ENCODE data around the gene OSMR.

Gene OSMR

DNA sequence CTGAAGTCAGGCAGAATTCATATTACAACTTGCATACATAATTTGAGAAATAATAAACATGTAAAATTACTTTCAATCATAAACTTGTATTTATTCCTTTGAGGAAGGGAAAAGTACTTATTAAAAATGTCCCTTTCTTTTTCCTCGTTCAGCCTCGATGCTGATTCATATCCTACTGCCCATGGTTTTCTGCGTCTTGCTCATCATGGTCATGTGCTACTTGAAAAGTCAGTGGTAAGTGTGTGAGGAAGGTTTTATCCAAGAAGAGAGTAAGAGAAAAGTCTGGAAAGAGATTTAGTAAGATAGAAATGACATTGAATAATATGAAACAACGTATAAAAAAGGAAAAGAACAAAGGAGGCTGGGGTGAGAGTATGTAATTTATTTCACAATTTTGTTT is 85.9 kb downstream of the OSMR start:
- no peak for DNase-seq

DNA sequence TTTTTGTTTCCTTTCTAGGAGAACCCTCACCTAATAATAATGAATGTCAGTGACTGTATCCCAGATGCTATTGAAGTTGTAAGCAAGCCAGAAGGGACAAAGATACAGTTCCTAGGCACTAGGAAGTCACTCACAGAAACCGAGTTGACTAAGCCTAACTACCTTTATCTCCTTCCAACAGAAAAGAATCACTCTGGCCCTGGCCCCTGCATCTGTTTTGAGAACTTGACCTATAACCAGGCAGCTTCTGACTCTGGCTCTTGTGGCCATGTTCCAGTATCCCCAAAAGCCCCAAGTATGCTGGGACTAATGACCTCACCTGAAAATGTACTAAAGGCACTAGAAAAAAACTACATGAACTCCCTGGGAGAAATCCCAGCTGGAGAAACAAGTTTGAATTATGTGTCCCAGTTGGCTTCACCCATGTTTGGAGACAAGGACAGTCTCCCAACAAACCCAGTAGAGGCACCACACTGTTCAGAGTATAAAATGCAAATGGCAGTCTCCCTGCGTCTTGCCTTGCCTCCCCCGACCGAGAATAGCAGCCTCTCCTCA is 87.1 kb downstream of the OSMR start:
- DNase-seq: no peak

DNA sequence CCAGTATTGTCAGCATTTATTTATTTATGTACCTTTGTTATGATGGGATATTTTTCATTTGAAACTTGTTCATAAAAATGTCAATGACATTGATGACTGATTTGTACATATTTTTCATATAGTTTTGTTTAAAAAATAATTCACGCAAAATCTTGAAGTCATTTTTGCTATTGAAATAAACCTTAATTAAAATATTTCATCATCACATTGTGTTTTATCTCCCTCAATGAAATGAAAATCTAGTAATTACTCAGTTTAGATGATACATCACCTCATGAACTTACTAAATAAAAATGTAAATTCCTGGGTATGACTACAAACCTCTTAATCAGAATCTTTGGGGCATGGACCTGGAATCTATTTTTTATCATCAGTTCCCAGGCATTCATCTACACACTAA is 89.6 kb downstream of the OSMR start:
- DNase-seq: no peak

DNA sequence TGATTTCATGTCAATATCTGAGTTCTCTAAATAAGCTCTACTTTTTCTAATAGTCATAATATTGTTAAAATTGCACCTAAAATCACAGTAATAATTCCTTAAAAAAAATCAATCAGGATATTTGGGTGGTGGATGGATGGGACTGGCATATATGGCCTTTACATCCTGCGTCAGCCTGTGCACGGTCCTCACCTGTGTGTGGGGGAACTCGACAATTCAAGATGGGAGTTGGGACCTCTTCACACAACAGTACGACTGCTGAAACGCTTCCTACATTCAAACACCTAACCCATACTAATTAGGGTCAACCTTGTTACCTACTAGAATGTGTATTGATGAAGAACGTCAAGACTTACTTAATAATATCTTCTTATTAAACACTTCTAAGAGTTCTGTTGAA is 90.5 kb downstream of the OSMR start:
- no peak for DNase-seq

DNA sequence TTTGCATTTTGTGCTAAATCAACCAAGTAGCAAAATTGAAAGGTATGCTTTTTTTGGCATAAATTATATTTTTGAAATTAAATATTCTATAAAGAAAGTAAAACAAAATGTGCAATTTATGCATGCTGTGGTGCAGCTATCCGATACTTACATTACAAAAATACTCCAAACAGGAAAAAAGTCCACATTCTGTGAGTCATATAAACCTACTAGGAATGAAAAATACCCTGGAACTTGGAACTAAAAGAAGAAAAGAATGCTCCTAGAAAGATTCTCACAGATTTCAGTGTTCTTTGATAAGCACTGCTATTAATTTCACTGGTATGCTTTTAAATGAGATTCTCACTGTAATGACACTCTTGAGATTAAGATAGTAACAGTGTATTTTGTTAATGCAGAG is 92.6 kb downstream of the OSMR start:
- no peak for DNase-seq

DNA sequence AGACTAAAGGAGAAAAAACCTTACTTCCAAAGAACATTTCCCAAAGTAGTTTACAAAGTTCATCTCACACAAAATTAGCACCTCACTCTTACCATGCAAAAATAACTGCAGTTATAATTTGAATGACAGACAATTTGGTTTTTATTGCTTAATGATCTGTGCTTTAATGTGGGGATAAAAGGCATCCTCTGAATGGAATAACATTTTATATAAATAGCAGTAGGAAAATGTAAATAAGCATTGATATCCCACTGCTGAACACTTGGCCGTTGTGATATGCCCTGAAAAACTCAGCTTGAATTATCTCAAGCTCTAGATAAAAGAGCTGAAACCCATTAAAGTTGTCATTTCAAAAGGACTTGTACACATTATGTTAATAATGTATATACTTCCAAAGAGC is 93.2 kb downstream of the OSMR start:
- no peak for DNase-seq

DNA sequence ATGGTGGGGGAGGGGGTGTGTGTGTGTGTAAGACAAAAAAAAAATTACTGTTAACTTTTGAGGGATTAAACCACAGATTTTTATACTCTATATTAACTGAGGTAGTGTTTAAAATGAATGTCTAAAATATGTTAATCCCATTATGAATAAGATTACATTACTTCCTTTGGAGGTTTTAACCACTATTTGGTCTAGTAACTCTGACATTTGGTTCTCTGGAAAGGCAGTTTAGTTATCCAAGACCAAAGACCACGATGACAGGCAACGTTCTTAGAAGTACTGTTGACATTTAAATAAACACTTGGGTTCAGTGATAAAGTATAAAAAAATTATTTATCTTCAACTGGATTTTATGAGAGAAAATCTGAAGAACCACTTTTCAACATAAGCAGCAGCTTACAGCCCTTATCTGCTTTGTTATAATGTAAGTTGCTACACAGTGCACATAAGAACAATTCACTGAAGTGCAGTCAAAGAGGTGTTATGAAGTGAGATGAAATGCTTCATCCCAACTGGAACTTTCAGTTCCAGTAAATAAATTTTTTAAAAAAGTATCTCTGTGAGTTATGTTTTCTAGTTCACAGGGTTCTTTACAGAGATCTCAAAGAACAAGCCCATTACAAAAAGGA is 94.5 kb downstream of the OSMR start:
- no peak for DNase-seq

DNA sequence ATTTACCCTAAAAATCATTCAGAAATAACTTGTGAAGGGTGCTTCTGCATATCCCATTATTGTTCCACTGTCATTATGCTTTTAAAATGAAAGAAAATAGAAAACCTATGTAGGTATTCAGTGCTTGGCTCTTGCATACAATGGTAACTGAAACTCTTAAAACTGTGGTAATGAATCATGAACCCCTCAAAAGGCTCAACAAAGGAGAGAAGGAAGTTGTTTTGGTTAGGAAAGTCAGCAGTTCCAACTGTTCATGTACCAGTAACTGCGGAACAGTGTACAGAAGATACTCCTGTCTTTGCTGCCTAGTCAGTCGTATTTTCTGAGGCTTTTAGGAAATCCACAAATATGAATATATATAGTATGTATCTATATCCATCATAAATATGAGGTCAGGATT is 96.1 kb downstream of the OSMR start:
- DNase-seq: no peak

DNA sequence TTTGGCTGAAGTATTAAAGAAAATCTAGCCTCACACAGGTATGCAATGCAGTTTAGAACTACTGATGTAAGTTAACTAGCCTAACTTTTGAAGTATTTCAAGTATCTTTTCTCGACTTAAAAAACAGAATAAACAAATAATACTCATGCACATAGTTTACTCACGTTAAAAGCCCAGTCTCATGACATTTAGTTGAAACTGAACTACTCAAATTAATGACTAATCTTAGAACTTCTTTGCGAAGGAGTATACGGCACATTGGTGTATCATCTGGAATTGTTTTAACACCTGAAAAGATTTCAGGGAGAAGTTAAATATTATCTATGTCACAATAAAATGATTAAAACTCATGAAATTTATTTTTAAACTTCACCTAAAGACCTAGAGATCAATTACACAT is 98.5 kb downstream of the OSMR start:
- DNase-seq: no peak

DNA sequence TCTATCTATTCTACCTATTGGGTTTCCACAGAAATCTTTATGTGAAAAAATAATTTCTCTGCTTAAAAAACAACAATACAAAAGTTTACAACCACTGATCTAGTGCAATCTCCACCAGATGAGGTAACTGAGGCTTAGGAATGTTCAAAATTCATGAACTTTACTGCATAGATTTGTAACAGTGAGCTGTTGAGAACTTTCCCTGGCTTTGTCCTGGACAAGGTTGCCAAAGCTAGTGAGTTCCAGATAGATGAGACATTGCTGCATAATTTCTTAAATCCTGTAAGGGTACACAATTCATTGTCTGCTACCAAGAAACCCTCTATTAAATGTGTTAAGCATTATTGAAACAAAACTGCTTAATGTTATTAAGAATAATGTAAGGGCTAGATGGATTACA is 102.7 kb downstream of the OSMR start:
- no peak for DNase-seq

DNA sequence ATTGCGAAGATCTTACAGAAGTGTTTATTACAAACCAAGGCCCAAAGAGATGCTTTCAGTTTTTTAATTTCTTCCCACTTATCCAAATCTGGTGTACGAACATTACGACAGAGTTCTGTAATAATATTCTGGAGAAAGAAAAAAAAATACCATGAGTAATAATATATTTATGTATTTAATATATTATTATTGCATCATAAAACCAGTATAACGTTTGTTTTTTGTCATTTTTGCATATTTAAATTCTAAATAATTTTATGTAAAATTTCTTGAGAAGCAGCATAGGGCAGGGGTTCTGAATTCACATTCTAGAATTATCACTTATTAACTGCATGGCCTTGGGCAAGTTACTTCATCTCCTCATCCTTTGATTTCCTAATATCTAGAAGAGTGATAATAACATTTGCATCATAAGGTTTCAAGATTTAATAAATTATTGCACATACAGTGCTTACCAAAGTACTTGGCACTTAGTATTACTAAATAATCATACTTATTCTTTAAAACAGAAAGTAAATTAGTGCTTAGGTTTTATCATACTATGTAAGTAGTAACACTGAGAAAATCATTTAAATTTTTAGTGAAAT is 107.7 kb downstream of the OSMR start:
- DNase-seq: no peak

DNA sequence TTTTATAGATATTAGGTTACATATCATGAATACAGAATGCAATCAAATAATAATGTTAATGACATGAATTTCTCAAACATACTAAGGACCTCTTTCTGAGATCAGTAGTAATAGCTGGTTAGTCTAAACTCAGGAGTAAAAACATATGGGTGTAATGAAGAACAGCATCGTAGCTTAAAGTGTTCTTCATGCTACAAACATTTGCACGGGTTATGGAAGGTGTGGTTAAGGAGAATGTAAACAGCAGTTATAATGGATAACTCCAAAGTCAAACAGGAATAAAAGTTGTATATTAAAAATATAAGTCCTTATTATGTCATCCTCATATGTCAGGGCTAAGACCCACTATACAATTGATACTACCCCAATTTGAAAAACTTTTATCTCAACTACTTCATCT is 115.9 kb downstream of the OSMR start:
- no peak for DNase-seq

DNA sequence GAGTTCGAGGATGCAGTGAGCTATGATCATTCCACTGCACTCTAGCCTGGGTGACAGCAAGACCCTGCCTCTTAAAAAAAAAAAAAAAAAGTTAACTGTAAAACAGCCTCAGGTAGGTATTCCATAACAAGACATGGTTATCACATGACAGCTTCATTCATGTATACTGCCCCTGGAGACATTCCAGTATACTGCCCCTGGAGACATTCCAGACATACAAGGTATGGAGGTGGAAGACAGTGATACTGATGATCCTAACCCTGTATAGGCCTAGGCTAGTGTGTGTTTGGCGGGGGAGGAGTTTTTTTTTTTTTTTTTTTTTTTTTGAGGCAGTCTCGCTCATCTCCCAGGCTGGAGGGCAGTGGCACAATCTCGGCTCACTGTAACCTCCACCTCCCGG is 122.9 kb downstream of the OSMR start:
- DNase-seq: no peak

DNA sequence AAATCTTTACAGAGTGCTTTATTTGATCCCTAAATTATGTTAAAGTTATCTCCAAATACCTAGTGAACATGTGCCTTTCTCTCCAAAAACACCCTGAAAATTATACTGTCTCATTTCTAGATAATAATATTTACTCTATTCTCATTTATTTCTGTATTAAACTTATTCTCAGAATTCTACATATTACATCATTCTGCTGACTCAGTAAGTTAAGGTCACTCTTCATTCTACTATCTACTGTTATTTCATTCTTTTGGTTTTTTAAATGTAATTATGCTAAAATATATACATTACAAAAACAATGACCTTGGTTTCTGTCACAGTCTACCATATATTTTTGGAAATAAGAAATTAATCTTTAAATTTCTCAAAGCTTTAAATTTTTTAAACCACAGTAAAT is 132.2 kb downstream of the OSMR start:
- DNase-seq: no peak

DNA sequence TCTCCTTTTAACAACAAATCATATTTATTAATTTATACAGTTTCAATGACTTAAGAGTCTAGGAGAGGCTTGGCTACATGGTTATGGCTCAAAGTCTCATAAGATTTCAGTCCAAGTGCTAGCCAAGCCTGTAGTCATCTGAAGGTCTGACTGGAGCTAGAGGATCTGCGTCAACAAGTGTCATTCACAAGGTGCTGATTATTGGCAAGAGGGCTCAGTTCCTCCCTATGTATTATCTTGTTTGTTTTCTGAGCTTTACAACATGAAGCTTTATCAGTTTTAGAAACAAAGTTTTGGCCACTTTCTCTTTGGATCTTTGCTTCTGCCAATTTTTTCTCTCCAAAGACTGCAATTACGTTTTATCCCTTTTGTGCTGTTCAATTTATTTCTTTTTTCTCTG is 133.7 kb downstream of the OSMR start:
- DNase-seq: no peak

Data from activated CD4-positive, alpha-beta T cell treated with anti-CD3 and anti-CD28 coated beads for 4 hours (primary cell).